ENCODE measurements around the gene PRRT1.

DNA sequence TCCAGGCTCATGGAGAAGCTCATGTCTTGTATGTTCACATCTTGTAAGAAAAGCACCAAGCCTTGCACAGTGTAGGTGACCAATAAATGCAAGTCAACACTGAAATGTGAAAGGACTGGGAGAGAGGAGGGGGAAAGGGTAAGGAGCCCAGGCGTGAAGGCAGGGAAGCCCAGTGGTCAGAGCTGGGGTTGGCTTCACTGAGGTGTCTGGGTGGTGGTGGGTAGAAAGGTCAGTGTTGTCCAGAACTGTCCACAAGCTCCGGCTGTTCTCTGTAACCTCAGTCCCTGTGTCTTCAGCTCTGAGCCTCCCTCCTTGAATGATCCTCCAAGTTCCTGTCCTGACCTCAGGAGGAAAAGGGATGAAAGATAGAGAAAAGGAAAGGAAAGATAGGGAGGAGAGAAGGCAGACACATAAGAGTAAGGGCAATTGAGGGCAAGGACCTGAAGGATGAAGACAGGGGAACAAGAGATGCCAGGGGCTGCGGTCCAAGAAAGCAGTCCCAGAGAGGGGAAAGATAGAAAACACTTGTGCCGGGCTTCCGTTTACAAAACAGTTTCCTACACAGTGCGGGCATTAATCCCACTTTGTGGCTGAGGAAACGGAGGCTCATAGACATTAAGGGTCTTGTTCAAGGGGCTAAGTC, 40.2 kb downstream of the PRRT1 start:
- TF ChIP-seq TAF1 (IDR thresholded peaks at IDR 0.05; ENCODE audit: borderline replicate concordance, insufficient read depth, low read length) (no peak), SIN3A (IDR thresholded peaks at IDR 0.05; ENCODE audit: borderline replicate concordance, insufficient read depth, low read length) (no peak)
